ENCODE data around the gene SLC6A1. TPM values are rescaled to one million over a fixed set of nuclear protein-coding genes. Genes with fewer than 3 reads are reported as not detected.

Gene SLC6A1
- total RNA-seq, 1 donor from 2014 or later = 7.5 TPM

Other genes with a start within 250 kb of the SLC6A1 start
- 0.15 TPM for gene SLC6A11, start 176.5 kb upstream of the SLC6A1 start, total RNA-seq (ENCODE audit: unreplicated experiment)
- 0.90 TPM for gene HRH1, start 161.7 kb downstream of the SLC6A1 start, total RNA-seq (ENCODE audit: unreplicated experiment)